Endothelial cell of umbilical vein (primary cell): ENCODE data around the gene MDGA2. TPM values are rescaled to one million over a fixed set of nuclear protein-coding genes. Genes with fewer than 3 reads are reported as not detected.

Experiments
- BruUV-seq: library from RNA; stranded (reverse); fragments of 400-500 nt; replicated peaks from 2 replicates; lab custom pipeline; 2021; lab: Mats Ljungman, UMichigan
- CTCF ChIA-PET: fragments of 300-600, 350-600 bp; sonication (Branson Sonifier 250); formaldehyde crosslinking; loops from one replicate; lab custom pipeline; 2021; ENCODE audit warnings: antibody characterized with exemption, inconsistent platforms; lab: Charles Lee
- POLR2A ChIA-PET: fragments of 300-600, 350-600 bp; sonication (Branson Sonifier 250); formaldehyde crosslinking; loops from one replicate; lab custom pipeline; 2021; ENCODE audit warnings: antibody characterized with exemption, inconsistent platforms; lab: Charles Lee
- DNase-seq: peaks from one replicate; pipeline ENCODE4 v3.0.0-alpha.2; 2011; ENCODE audit warnings: low read depth, low spot score
- FAIRE-seq: peaks from 2 replicates; lab custom pipeline; 2011; peaks lifted over from hg19 to GRCh38; lab: Jason Lieb, UNC
- H2AFZ ChIP-seq: 2 replicates; pipeline ENCODE4 v1.6.0; 2012; ENCODE audit warnings: low read depth, low read length, control low read depth, inconsistent platforms
- H3K27ac ChIP-seq: 2 replicates; pipeline ENCODE4 v1.5.1; 2011; ENCODE audit warnings: low read depth, mild to moderate bottlenecking, control low read depth, low read length, moderate library complexity; ENCODE audit not compliant: insufficient read depth
- H3K27me3 ChIP-seq, 2 experiments: 2 replicates each; pipeline versions ENCODE4 v1.6.0 to v1.6.1; 2011; ENCODE audit warnings: low read length in 2 of 2, mixed read lengths in 1 of 2; ENCODE audit not compliant: control insufficient read depth in 2 of 2, insufficient read depth in 2 of 2
- H3K36me3 ChIP-seq, 2 experiments: 2 replicates in 1 of 2; 3 replicates in 1 of 2; pipeline ENCODE4 v1.5.1; 2011; ENCODE audit warnings: low read length in 2 of 2, mild to moderate bottlenecking in 1 of 2, moderate library complexity in 1 of 2; ENCODE audit not compliant: control insufficient read depth in 2 of 2, insufficient read depth in 2 of 2; ENCODE audit errors: extremely low read depth in 1 of 2
- H3K4me1 ChIP-seq: 3 replicates; pipeline ENCODE4 v1.5.1; 2011; ENCODE audit warnings: mild to moderate bottlenecking, low read length; ENCODE audit not compliant: control insufficient read depth, insufficient read depth; ENCODE audit errors: extremely low read depth
- H3K4me2 ChIP-seq: 2 replicates; pipeline ENCODE4 v1.6.1; 2011; ENCODE audit warnings: low read length, control low read depth, mixed read lengths; ENCODE audit not compliant: insufficient read depth
- H3K4me3 ChIP-seq, 3 experiments: fragments of 200-600 bp in 1 of 3; sonication (generic), shearing (Covaris generic) in 1 of 3; replicated peaks in 1 of 3; 2 replicates each; pipeline ENCODE4 v1.5.1; 2011 to 2016; ENCODE audit warnings: control low read depth in 3 of 3, low read length in 3 of 3, mild to moderate bottlenecking in 2 of 3, inconsistent platforms in 1 of 3, low read depth in 1 of 3, moderate library complexity in 1 of 3; ENCODE audit not compliant: insufficient read depth in 1 of 3
- H3K79me2 ChIP-seq: 2 replicates; pipeline ENCODE4 v1.6.0; 2012; ENCODE audit warnings: low read length, inconsistent platforms; ENCODE audit not compliant: control insufficient read depth, insufficient read depth
- H3K9ac ChIP-seq: replicated peaks from 2 replicates; pipeline ENCODE3; 2011; ENCODE audit warnings: low read length, control low read depth; ENCODE audit not compliant: insufficient read depth; ENCODE audit errors: extremely low read depth
- H3K9me1 ChIP-seq: replicated peaks from 3 replicates; pipeline ENCODE4 v1.6.0; 2011; ENCODE audit warnings: mild to moderate bottlenecking, low read length; ENCODE audit not compliant: control insufficient read depth, insufficient read depth; ENCODE audit errors: extremely low read depth
- H3K9me3 ChIP-seq: replicated peaks from 2 replicates; pipeline ENCODE4 v1.5.1; 2012; ENCODE audit warnings: low read length, inconsistent platforms; ENCODE audit not compliant: control insufficient read depth, insufficient read depth
- H4K20me1 ChIP-seq: replicated peaks from 2 replicates; pipeline ENCODE3; 2011; ENCODE audit warnings: mild to moderate bottlenecking, low read length; ENCODE audit not compliant: control insufficient read depth, insufficient read depth; ENCODE audit errors: extremely low read depth
- EZH2 ChIP-seq: IDR thresholded peaks from 2 replicates; pipeline ENCODE4 v1.6.1; 2012; ENCODE audit warnings: borderline replicate concordance, low read depth, mild to moderate bottlenecking, moderate library complexity, low read length, inconsistent platforms; ENCODE audit not compliant: severe bottlenecking
- FOS ChIP-seq: IDR thresholded peaks from 2 replicates; pipeline ENCODE4 v1.6.1; 2011; ENCODE audit warnings: mild to moderate bottlenecking, low read length, moderate library complexity, borderline replicate concordance; ENCODE audit not compliant: insufficient read depth
- GATA2 ChIP-seq: IDR thresholded peaks from 2 replicates; pipeline ENCODE4 v1.7.0; 2011; ENCODE audit warnings: low read depth, mild to moderate bottlenecking, moderate library complexity, mixed read lengths, low read length; ENCODE audit not compliant: insufficient read length, insufficient read depth
- JUN ChIP-seq: IDR thresholded peaks from 2 replicates; pipeline ENCODE4 v1.6.1; 2011; ENCODE audit warnings: borderline replicate concordance, low read depth; ENCODE audit not compliant: insufficient read length, insufficient read depth
- MYC ChIP-seq: IDR thresholded peaks from one replicate; pipeline ENCODE4 v1.6.1; 2011; ENCODE audit warnings: mild to moderate bottlenecking, low read depth, low read length
- POLR2A ChIP-seq: IDR thresholded peaks from 2 replicates; pipeline ENCODE4 v1.6.1; 2012; ENCODE audit warnings: low read depth, mild to moderate bottlenecking, control low read depth, low read length
- POLR2AphosphoS5 ChIP-seq: IDR thresholded peaks from 2 replicates; pipeline ENCODE4 v1.6.1; 2012; ENCODE audit warnings: low read depth, mild to moderate bottlenecking, control low read depth, low read length, moderate library complexity; ENCODE audit not compliant: insufficient read depth
- dilution Hi-C: fragments of 300-500 bp; cut with MboI; formaldehyde crosslinking; loops from one replicate; pipeline ENCODE4 v1.15.0; 2019; ENCODE audit warnings: low sequenced_read_pairs; ENCODE audit not compliant: extremely low pct_ligation_motif_present
- intact Hi-C: fragments of 100-400 bp; cut with micrococcal nuclease; formaldehyde crosslinking; loops from one replicate; pipeline ENCODE4 v1.10.0; 2022
- polyA plus RNA-seq, 4 experiments: library from polyadenylated mRNA; depleted of rRNA in 3 of 4; stranded (reverse) in 3 of 4; unstranded in 1 of 4; fragments of >200 nt; gene quantifications; 2 replicates each; pipeline versions ENCODE4 v1.2.1 to v1.2.3, GENCODE V29; 2011 to 2012; ENCODE audit warnings: missing spikeins in 1 of 4
- total RNA-seq: library from RNA; stranded (reverse); gene quantifications from 2 replicates; pipeline ENCODE4 v1.2.3, GENCODE V29; 2021
- TF ChIP-seq, protein P1 (sequence below): IDR thresholded peaks from 2 replicates; pipeline ENCODE4 v1.6.1; 2011; ENCODE audit not compliant: insufficient read depth, insufficient read length
- TF ChIP-seq, protein P2 (sequence below), 2 donors: IDR thresholded peaks; 1 replicate in 1 of 2; 2 replicates in 1 of 2; pipeline ENCODE4 v1.5.1; 2011; ENCODE audit warnings: low read length in 2 of 2, mild to moderate bottlenecking in 2 of 2, moderate library complexity in 2 of 2, control low read depth in 1 of 2, inconsistent platforms in 1 of 2, low read depth in 1 of 2; ENCODE audit not compliant: insufficient read depth in 1 of 2; ENCODE audit errors: extremely low read depth in 1 of 2

The MDGA2 gene
- total and polyA plus RNA-seq, 2 donors (not counting 3 experiments of a cell fraction or from before 2014, with no cell fraction given) = not detected

DNA sequence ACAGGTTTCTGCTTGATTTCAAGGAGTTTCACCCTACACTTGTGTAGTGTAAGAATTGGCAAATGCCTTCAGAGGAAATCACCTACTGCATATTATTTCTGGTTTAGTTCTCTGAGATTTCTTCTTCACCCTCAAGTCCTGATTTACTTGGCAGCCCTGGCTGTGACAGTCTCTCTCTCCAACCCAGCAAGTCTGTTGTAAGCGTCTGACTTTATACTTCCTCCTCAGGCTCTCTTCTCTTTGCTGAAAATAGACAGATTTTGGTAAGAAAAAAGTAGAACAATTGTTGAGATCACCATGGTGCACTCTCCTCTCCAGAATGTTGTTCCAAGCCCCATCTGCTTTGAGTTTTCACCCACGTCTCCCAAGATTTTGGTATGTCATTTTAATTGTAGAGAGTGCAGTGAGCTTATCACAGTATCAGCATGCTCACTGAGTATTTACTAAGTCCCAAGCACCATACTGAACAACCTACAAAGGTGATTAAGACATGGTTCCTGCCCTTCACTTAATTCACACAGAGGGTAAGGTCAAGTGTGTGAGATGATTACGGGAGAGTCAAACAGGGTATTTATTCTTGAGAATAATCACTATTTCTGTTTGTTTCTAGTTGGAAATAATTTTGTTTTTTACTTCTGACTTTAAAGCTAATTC is 148.7 kb downstream of the MDGA2 start:
- Histone ChIP-seq H3K9ac (no peak overlapping the region), H3K9me1 (no peaks in the 10 kb centered on the region), H2AFZ (no peak overlapping the region), H3K4me2 (no peak overlapping the region), H3K27me3 (no peaks in the 10 kb centered on the region), H3K27ac (no peak overlapping the region), H3K4me3 (no peak overlapping the region), H3K79me2 (no peaks in the 10 kb centered on the region), H3K9me3 (no peaks in the 10 kb centered on the region), H3K4me1 (no peaks in the 10 kb centered on the region), H4K20me1 (no peaks in the 10 kb centered on the region), H3K36me3 (no peaks in the 10 kb centered on the region)
- no peak for FAIRE-seq
- dilution Hi-C loops (no loop called here), intact Hi-C loops (no loop called here)
- ChIA-PET CTCF (no interaction called here), POLR2A (no interaction called here)
- no TSS peak for BruUV-seq
- DNase-seq = no peak
- no peak for TF ChIP-seq POLR2AphosphoS5
- no peak for TF ChIP-seq JUN
- no peak for TF ChIP-seq POLR2A
- no peak for TF ChIP-seq EZH2

DNA sequence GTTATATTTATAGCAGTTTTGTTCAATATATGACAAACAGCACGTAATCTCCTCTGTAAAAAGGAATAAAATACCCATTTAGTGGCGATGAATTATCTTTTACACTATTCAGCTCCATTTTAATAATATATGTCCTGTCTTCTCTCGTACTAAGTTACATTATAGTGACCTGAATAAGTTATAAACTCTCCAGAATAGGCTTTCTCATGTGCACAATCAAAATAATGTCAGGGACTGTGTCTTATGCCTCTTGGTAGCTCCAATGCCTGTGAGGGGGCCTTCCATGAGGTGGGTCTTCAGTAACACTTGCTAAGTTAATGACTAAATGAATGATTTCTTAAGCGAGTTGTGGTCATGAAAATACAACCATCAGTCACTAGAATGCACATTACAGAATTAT is 150.9 kb downstream of the MDGA2 start:
- FAIRE-seq (no peak), DNase-seq (no peak)
- ChIA-PET POLR2A (no interaction called here), CTCF (no interaction called here)
- Histone ChIP-seq H2AFZ (no peak overlapping the region), H3K4me1 (no peaks in the 10 kb centered on the region), H3K79me2 (no peaks in the 10 kb centered on the region), H3K36me3 (no peaks in the 10 kb centered on the region), H3K27me3 (no peaks in the 10 kb centered on the region), H3K9me1 (no peaks in the 10 kb centered on the region), H3K4me2 (no peak overlapping the region), H3K9me3 (no peaks in the 10 kb centered on the region), H3K4me3 (no peak overlapping the region), H3K27ac (no peak overlapping the region), H4K20me1 (no peaks in the 10 kb centered on the region), H3K9ac (no peak overlapping the region)
- TF ChIP-seq FOS (no peak), POLR2A (no peak), GATA2 (no peak), JUN (no peak), MYC (no peak), EZH2 (no peak), POLR2AphosphoS5 (no peak)
- TF ChIP-seq, protein P1, sequence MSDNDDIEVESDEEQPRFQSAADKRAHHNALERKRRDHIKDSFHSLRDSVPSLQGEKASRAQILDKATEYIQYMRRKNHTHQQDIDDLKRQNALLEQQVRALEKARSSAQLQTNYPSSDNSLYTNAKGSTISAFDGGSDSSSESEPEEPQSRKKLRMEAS = no peak
- TF ChIP-seq, protein P2, sequence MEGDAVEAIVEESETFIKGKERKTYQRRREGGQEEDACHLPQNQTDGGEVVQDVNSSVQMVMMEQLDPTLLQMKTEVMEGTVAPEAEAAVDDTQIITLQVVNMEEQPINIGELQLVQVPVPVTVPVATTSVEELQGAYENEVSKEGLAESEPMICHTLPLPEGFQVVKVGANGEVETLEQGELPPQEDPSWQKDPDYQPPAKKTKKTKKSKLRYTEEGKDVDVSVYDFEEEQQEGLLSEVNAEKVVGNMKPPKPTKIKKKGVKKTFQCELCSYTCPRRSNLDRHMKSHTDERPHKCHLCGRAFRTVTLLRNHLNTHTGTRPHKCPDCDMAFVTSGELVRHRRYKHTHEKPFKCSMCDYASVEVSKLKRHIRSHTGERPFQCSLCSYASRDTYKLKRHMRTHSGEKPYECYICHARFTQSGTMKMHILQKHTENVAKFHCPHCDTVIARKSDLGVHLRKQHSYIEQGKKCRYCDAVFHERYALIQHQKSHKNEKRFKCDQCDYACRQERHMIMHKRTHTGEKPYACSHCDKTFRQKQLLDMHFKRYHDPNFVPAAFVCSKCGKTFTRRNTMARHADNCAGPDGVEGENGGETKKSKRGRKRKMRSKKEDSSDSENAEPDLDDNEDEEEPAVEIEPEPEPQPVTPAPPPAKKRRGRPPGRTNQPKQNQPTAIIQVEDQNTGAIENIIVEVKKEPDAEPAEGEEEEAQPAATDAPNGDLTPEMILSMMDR (IDR thresholded peaks at IDR 0.05; ENCODE audit: extremely low read depth in 1 of 2, insufficient read depth in 1 of 2, low read depth in 1 of 2, low read length in 2 of 2) = no peak
- intact Hi-C loops = no loop called here
- dilution Hi-C loops = no loop called here
- no TSS peak for BruUV-seq
